Astrocyte (in vitro differentiated cells and primary cell): ENCODE results near the gene AP3M1. TPM values are rescaled to one million over a fixed set of nuclear protein-coding genes. Genes with fewer than 3 reads are reported as not detected.

Experiments
- DNase-seq: peaks from one replicate; pipeline ENCODE4 v3.0.0-alpha.2; 2010; ENCODE audit warnings: low read depth
- FAIRE-seq: peaks from 2 replicates; lab custom pipeline; 2011; peaks lifted over from hg19 to GRCh38; lab: Jason Lieb, UNC
- H2AFZ ChIP-seq: 2 replicates; pipeline ENCODE4 v1.6.0; 2012; ENCODE audit warnings: low read depth, low read length, inconsistent platforms
- H3K27ac ChIP-seq: 2 replicates; pipeline ENCODE4 v1.5.1; 2011; ENCODE audit warnings: low read depth, low read length, inconsistent platforms
- H3K27me3 ChIP-seq: 2 replicates; pipeline ENCODE4 v1.6.0; 2011; ENCODE audit warnings: low read length, inconsistent platforms; ENCODE audit not compliant: insufficient read depth
- H3K36me3 ChIP-seq: 2 replicates; pipeline ENCODE4 v1.5.1; 2011; ENCODE audit warnings: low read length, inconsistent platforms; ENCODE audit not compliant: insufficient read depth
- H3K4me1 ChIP-seq: 2 replicates; pipeline ENCODE4 v1.5.1; 2011; ENCODE audit warnings: low read length, inconsistent platforms; ENCODE audit not compliant: insufficient read depth
- H3K4me2 ChIP-seq: 2 replicates; pipeline ENCODE4 v1.6.0; 2012; ENCODE audit warnings: low read length, inconsistent platforms
- H3K4me3 ChIP-seq: 2 replicates; pipeline ENCODE4 v1.5.1; 2011; ENCODE audit warnings: low read depth, mild to moderate bottlenecking, low read length, inconsistent platforms; ENCODE audit not compliant: insufficient read depth
- H3K79me2 ChIP-seq: 2 replicates; pipeline ENCODE4 v1.6.0; 2012; ENCODE audit warnings: mild to moderate bottlenecking, low read length, inconsistent platforms; ENCODE audit not compliant: insufficient read depth
- H3K9ac ChIP-seq: 2 replicates; pipeline ENCODE4 v1.6.0; 2012; ENCODE audit warnings: mild to moderate bottlenecking, low read length, inconsistent platforms
- H3K9me3 ChIP-seq: 2 replicates; pipeline ENCODE4 v1.5.1; 2012; ENCODE audit warnings: low read depth, mild to moderate bottlenecking, low read length, inconsistent platforms; ENCODE audit not compliant: insufficient read depth
- H4K20me1 ChIP-seq: 2 replicates; pipeline ENCODE4 v1.6.0; 2012; ENCODE audit warnings: low read length, inconsistent platforms; ENCODE audit not compliant: insufficient read depth
- H3K27ac Mint-ChIP-seq: one replicate; pipeline ENCODE4 v1.8.0; 2021; ENCODE audit warnings: mild to moderate bottlenecking, mixed read lengths; ENCODE audit not compliant: unreplicated experiment
- H3K27me3 Mint-ChIP-seq: one replicate; pipeline ENCODE4 v1.8.0; 2021; ENCODE audit warnings: low read depth, mixed read lengths; ENCODE audit not compliant: unreplicated experiment
- H3K36me3 Mint-ChIP-seq: one replicate; pipeline ENCODE4 v1.8.0; 2021; ENCODE audit warnings: low read depth, mixed read lengths; ENCODE audit not compliant: unreplicated experiment
- H3K4me1 Mint-ChIP-seq: one replicate; pipeline ENCODE4 v1.8.0; 2021; ENCODE audit warnings: low read depth, mixed read lengths; ENCODE audit not compliant: unreplicated experiment
- H3K4me3 Mint-ChIP-seq: one replicate; pipeline ENCODE4 v1.8.0; 2021; ENCODE audit warnings: mild to moderate bottlenecking, moderate library complexity, mixed read lengths; ENCODE audit not compliant: unreplicated experiment
- H3K9me3 Mint-ChIP-seq: one replicate; pipeline ENCODE4 v1.8.0; 2021; ENCODE audit warnings: mild to moderate bottlenecking, mixed read lengths; ENCODE audit not compliant: unreplicated experiment
- EZH2 ChIP-seq: IDR thresholded peaks from 2 replicates; pipeline ENCODE4 v1.6.1; 2012; ENCODE audit warnings: mild to moderate bottlenecking, low read length, inconsistent platforms; ENCODE audit not compliant: insufficient read depth
- total RNA-seq: library from RNA; stranded (reverse); gene quantifications from 2 replicates; pipeline ENCODE4 v1.2.1, GENCODE V29; 2021
- TF ChIP-seq, protein P1 (sequence below): IDR thresholded peaks from 2 replicates; pipeline ENCODE4 v1.5.1; 2011; ENCODE audit warnings: low read depth, mild to moderate bottlenecking, inconsistent platforms, low read length, moderate library complexity; ENCODE audit not compliant: insufficient read depth

AP3M1 gene
- total RNA-seq, 1 donor from 2014 or later, result 50.0 TPM

DNA sequence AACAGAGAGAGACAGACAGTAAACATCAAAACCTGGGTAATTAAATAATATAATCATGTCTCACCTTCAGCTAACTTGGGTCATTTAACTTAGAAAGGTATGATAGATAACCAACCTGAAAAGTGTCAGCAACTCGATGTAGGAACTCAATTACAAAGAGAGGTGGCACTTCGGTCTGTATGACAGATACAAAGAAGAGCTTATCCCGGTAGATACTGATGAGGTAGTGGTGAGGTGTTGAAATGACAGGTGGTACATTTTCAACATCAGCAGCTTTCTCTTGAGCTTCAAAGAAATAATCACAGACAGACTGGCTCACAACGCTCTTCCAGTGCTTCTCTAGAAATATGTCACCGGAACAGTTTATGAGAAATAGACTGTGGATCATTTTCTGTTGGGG is 12.6 kb downstream of the AP3M1 start:
- TF ChIP-seq, protein P1, sequence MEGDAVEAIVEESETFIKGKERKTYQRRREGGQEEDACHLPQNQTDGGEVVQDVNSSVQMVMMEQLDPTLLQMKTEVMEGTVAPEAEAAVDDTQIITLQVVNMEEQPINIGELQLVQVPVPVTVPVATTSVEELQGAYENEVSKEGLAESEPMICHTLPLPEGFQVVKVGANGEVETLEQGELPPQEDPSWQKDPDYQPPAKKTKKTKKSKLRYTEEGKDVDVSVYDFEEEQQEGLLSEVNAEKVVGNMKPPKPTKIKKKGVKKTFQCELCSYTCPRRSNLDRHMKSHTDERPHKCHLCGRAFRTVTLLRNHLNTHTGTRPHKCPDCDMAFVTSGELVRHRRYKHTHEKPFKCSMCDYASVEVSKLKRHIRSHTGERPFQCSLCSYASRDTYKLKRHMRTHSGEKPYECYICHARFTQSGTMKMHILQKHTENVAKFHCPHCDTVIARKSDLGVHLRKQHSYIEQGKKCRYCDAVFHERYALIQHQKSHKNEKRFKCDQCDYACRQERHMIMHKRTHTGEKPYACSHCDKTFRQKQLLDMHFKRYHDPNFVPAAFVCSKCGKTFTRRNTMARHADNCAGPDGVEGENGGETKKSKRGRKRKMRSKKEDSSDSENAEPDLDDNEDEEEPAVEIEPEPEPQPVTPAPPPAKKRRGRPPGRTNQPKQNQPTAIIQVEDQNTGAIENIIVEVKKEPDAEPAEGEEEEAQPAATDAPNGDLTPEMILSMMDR, result no peak
- TF ChIP-seq EZH2, result no peak
- H2AFZ ChIP-seq, result no peak overlapping the region
- no peak overlapping the region for H3K4me2 ChIP-seq
- no peak overlapping the region for H3K27ac Mint-ChIP-seq
- H3K9me3 Mint-ChIP-seq, result no peaks in the 10 kb centered on the region
- H3K79me2 ChIP-seq, result peaks cover 39% of the 10 kb centered on the region
- no peak for FAIRE-seq
- H3K9me3 ChIP-seq, result no peaks in the 10 kb centered on the region
- peaks cover 5% of the 10 kb centered on the region for H3K36me3 Mint-ChIP-seq
- H3K4me3 Mint-ChIP-seq, result no peak overlapping the region
- no peaks in the 10 kb centered on the region for H3K27me3 Mint-ChIP-seq
- no peak for DNase-seq
- H3K36me3 ChIP-seq, result peaks cover 31% of the 10 kb centered on the region
- H4K20me1 ChIP-seq, result peaks cover 30% of the 10 kb centered on the region
- H3K27ac ChIP-seq, result no peak overlapping the region
- no peaks in the 10 kb centered on the region for H3K4me1 ChIP-seq
- H3K27me3 ChIP-seq, result no peaks in the 10 kb centered on the region
- no peak overlapping the region for H3K9ac ChIP-seq
- no peaks in the 10 kb centered on the region for H3K4me1 Mint-ChIP-seq
- H3K4me3 ChIP-seq, result no peak overlapping the region

DNA sequence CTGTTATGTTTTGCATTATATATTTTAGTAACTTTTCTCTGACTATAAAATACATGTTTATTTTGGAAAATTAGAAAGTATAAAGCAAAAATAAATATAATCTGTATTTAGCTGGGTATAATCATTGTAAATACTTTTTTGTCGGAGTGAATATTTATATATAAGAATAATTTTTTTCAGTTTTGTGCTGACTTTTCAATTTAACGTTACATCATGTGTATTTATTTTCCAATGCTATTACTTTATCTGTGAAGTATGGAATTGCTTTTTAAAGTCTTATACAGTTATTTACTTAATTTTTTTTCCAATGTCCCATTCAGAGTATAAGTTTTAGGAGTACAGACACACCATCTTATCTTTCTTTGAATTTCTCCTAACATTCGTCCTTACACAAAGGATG is 15.2 kb downstream of the AP3M1 start:
- no peak overlapping the region for H3K9ac ChIP-seq
- no peak overlapping the region for H3K27ac Mint-ChIP-seq
- no peaks in the 10 kb centered on the region for H3K9me3 Mint-ChIP-seq
- no peaks in the 10 kb centered on the region for H3K27me3 ChIP-seq
- H3K4me1 Mint-ChIP-seq, result no peaks in the 10 kb centered on the region
- H3K36me3 Mint-ChIP-seq, result peaks cover 6% of the 10 kb centered on the region
- no peak overlapping the region for H3K27ac ChIP-seq
- H3K4me1 ChIP-seq, result no peaks in the 10 kb centered on the region
- H3K4me2 ChIP-seq, result no peak overlapping the region
- FAIRE-seq (no peak), DNase-seq (no peak)
- peaks cover 15% of the 10 kb centered on the region for H3K79me2 ChIP-seq
- no peaks in the 10 kb centered on the region for H3K9me3 ChIP-seq
- TF ChIP-seq, protein P1, result no peak
- no peak for TF ChIP-seq EZH2
- peaks cover 20% of the 10 kb centered on the region for H4K20me1 ChIP-seq
- no peak overlapping the region for H2AFZ ChIP-seq
- H3K4me3 Mint-ChIP-seq, result no peak overlapping the region
- H3K36me3 ChIP-seq, result peaks cover 36% of the 10 kb centered on the region
- no peak overlapping the region for H3K4me3 ChIP-seq
- H3K27me3 Mint-ChIP-seq, result no peaks in the 10 kb centered on the region

DNA sequence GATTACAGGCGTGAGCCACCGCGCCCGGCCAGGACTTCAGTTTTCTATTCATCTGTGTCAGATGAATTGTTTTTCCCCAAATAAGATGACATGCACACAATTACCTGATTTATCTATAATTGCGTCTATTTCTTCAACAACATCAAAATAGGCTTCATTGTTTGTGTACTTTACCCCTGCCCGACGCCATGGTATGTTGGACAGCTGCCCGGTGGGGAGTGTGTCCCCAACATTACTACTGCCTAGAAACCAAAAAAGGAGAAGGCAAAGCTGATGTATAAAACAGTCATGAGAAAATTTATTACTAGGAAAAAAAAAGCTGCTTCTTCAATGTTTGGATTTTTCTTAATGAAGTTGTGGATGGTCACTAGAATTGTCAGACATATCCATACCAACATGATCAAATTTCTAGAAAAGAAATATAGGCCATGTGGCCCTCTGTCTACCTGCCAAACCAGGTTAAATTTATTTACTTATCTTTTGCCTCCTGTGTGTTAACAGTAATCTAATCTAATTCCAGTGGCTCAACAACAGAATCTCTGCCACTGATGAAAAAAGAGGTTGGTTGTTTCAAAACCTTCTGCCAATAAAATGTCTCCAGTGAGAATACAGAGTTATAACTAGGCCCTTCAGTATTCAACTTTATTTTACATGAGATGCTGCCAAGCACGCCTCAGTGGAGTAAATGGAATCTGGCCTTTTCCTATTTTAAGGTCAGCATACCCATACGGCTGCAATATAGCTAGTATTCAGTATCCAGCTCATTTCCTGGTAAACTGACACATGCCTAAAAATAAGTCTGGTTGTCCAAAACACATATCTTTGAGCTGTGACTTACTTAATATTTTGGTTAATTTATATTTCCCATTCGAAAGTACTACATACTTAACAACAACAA is 16.5 kb downstream of the AP3M1 start:
- Mint-ChIP-seq H3K4me1 (no peaks in the 10 kb centered on the region), H3K4me3 (no peak overlapping the region), H3K9me3 (no peaks in the 10 kb centered on the region), H3K36me3 (peaks cover 6% of the 10 kb centered on the region), H3K27ac (no peak overlapping the region), H3K27me3 (no peaks in the 10 kb centered on the region)
- H3K36me3 ChIP-seq, result peaks cover 45% of the 10 kb centered on the region
- DNase-seq, result no peak
- H3K4me2 ChIP-seq, result no peak overlapping the region
- H3K4me3 ChIP-seq, result no peak overlapping the region
- H3K9me3 ChIP-seq, result no peaks in the 10 kb centered on the region
- FAIRE-seq, result no peak
- no peak overlapping the region for H3K27ac ChIP-seq
- TF ChIP-seq, protein P1, result no peak
- TF ChIP-seq EZH2, result no peak
- no peak overlapping the region for H3K9ac ChIP-seq
- H3K79me2 ChIP-seq, result peaks cover 7% of the 10 kb centered on the region
- peaks cover 12% of the 10 kb centered on the region for H4K20me1 ChIP-seq
- H3K27me3 ChIP-seq, result no peaks in the 10 kb centered on the region
- no peak overlapping the region for H2AFZ ChIP-seq
- no peaks in the 10 kb centered on the region for H3K4me1 ChIP-seq
